ENCODE data around the gene TMEM187.

GRCh38 chrX:153981231-153981630, 8.7 kb downstream of the TMEM187 start:
- TF ChIP-seq CTCF (IDR thresholded peaks at IDR 0.05) (no peak), POLR2AphosphoS5 (IDR thresholded peaks at IDR 0.05) (no peak), POLR2A (IDR thresholded peaks at IDR 0.05) (no peak), EP300 (IDR thresholded peaks at IDR 0.05) (no peak)
